ENCODE measurements around the gene GBP5.
"Not testable (repeated sequence)": the region's sequence is repeated elsewhere in the genome, so short reads cannot be mapped to it uniquely, and the experiment has no call there.

The GBP5 gene

DNA sequence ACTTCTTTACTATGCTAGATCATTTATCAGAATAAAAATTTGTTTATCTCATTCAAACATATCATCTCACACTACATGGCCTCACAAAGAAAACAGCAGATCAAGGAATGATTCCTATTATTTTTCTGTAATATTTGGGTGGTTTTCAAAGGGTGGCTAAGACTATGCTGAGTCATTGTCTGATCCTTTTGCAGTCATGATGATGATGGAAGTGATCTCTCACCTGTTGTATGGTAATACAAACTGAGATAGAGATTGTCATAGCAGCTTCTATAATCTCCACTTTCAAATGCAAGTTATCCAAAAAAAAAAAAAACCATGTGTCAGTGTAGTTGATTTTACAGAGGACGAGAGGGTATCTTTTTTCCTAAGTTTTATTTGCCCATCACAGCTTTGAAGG is 37.2 kb upstream of the GBP5 start:
- no peak for DNase-seq
- Histone ChIP-seq H3K27me3 (no peaks in the 10 kb centered on the region), H3K4me1 (no peaks in the 10 kb centered on the region), H3K4me3 (ENCODE audit: low read depth, low read length) (no peak overlapping the region), H3K9me3 (no peaks in the 10 kb centered on the region), H3K36me3 (no peaks in the 10 kb centered on the region)
- TF ChIP-seq, protein P1, sequence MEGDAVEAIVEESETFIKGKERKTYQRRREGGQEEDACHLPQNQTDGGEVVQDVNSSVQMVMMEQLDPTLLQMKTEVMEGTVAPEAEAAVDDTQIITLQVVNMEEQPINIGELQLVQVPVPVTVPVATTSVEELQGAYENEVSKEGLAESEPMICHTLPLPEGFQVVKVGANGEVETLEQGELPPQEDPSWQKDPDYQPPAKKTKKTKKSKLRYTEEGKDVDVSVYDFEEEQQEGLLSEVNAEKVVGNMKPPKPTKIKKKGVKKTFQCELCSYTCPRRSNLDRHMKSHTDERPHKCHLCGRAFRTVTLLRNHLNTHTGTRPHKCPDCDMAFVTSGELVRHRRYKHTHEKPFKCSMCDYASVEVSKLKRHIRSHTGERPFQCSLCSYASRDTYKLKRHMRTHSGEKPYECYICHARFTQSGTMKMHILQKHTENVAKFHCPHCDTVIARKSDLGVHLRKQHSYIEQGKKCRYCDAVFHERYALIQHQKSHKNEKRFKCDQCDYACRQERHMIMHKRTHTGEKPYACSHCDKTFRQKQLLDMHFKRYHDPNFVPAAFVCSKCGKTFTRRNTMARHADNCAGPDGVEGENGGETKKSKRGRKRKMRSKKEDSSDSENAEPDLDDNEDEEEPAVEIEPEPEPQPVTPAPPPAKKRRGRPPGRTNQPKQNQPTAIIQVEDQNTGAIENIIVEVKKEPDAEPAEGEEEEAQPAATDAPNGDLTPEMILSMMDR (IDR thresholded peaks at IDR 0.05; ENCODE audit: low read depth, low read length): no peak

DNA sequence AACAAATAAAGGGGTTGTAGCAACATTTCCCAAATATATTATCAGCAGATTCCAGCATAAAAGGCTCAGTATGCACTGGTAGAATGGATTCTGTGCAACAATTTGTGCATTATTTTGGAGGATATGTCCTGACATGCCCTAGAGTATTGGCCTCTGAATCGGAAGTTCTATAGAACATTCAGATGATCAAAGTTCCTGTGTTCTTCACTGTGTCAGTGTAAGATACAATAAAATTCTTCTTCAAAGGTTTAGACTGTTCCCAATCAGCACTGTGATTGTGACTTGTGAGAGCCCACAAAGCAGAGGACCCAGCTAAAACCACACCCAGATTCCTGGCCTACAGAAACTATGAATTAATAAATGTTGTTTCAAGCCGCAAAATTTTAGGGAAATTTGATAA is 33.6 kb upstream of the GBP5 start:
- H3K27me3 ChIP-seq: no peaks in the 10 kb centered on the region
- DNase-seq: no peak
- TF ChIP-seq, protein P1 (IDR thresholded peaks at IDR 0.05; ENCODE audit: low read depth, low read length): no peak
- H3K9me3 ChIP-seq: no peaks in the 10 kb centered on the region
- no peaks in the 10 kb centered on the region for H3K36me3 ChIP-seq
- no peak overlapping the region for H3K4me3 ChIP-seq (ENCODE audit: low read depth, low read length)
- no peaks in the 10 kb centered on the region for H3K4me1 ChIP-seq

DNA sequence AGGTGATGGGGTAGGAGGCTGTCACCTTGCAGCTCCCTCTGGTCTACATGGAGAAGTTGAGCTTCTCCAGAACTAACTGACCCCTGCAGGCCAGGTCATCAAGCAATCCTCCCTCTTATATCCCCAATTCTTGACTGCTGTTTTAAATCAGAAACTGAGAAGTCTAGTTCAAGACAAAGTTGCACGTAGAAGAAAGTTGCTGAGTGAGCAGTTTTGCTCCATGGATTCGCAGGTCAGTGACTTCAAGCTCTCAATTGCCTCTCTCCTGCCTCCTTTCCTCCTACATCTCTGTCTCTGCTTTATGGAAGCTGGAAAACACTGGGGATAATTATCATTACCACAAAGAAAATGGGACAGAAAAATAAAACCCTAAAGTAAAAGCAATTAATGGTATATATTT is 32.8 kb upstream of the GBP5 start:
- H3K9me3 ChIP-seq: no peaks in the 10 kb centered on the region
- no peaks in the 10 kb centered on the region for H3K27me3 ChIP-seq
- TF ChIP-seq, protein P1 (IDR thresholded peaks at IDR 0.05; ENCODE audit: low read depth, low read length): no peak
- no peaks in the 10 kb centered on the region for H3K36me3 ChIP-seq
- DNase-seq: no peak
- no peaks in the 10 kb centered on the region for H3K4me1 ChIP-seq
- H3K4me3 ChIP-seq (ENCODE audit: low read depth, low read length): no peak overlapping the region

DNA sequence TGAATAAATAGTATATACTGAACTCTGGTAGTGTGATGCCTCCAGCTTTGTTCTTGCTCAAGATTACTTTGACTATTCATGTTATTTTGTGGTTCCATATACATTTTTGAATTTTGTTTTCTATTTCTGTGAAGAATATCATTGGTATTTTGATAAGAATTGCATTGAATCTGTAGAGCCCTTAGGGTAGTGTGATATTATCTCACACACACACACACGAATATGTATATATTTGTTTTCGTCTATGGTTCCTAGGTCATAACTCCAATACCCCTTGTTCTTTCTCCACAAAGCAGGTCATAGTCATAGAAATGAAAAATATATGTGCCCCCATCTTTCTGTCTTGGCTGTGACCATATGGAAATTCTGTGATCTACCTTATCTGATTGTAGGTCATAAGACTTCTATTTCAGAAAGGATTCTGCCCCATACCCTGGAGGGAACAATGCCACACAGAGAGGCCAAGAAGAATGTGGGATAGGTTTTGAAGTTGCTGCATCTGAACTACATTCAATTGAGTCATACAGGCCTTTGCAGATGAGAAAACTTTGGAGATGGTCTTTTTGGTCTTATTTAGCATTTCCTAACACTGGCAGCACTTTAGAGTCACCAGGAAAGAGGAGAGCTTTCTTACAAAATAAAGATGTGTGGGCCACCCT is 32.0 kb upstream of the GBP5 start:
- Histone ChIP-seq H3K4me1 (no peaks in the 10 kb centered on the region), H3K4me3 (ENCODE audit: low read depth, low read length) (no peak overlapping the region), H3K9me3 (no peaks in the 10 kb centered on the region), H3K36me3 (no peaks in the 10 kb centered on the region), H3K27me3 (no peaks in the 10 kb centered on the region)
- TF ChIP-seq, protein P1 (IDR thresholded peaks at IDR 0.05; ENCODE audit: low read depth, low read length): no peak
- no peak for DNase-seq

DNA sequence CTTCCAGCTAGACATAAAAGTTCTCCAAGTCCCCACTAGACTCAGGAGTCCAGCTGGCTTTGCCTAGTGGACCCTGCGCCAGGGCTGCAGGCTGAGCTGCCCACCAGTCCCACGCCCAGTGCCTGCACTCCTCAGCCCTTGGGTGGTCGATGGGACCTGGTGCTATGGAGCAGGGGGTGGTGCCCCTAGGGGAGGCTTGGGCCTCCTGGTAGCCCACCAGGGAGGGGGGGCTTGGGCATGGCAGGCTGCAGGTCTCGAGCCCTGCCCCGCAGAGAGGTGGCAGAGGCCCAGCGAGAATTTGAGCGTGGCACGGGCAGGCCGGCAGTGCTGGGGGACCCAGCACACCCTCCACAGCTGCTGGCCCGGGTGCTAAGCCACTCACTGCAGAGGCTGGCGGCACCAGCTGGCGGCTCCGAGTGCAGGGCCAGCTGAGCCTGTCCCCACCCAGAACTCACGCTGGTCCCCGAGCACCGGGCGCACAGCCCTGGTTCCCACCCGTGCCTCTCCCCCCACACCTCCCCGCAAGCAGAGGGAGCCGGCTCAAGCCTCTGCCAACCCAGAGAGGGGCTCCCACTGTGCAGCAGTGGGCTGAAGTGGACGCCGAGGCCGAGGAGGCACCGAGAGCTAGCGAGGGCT is 30.2 kb upstream of the GBP5 start:
- Histone ChIP-seq H3K9me3 (no peaks in the 10 kb centered on the region), H3K4me1 (no peaks in the 10 kb centered on the region), H3K4me3 (ENCODE audit: low read depth, low read length) (no peak overlapping the region), H3K36me3 (no peaks in the 10 kb centered on the region), H3K27me3 (no peaks in the 10 kb centered on the region)
- TF ChIP-seq, protein P1 (IDR thresholded peaks at IDR 0.05; ENCODE audit: low read depth, low read length): no peak
- DNase-seq: no peak

DNA sequence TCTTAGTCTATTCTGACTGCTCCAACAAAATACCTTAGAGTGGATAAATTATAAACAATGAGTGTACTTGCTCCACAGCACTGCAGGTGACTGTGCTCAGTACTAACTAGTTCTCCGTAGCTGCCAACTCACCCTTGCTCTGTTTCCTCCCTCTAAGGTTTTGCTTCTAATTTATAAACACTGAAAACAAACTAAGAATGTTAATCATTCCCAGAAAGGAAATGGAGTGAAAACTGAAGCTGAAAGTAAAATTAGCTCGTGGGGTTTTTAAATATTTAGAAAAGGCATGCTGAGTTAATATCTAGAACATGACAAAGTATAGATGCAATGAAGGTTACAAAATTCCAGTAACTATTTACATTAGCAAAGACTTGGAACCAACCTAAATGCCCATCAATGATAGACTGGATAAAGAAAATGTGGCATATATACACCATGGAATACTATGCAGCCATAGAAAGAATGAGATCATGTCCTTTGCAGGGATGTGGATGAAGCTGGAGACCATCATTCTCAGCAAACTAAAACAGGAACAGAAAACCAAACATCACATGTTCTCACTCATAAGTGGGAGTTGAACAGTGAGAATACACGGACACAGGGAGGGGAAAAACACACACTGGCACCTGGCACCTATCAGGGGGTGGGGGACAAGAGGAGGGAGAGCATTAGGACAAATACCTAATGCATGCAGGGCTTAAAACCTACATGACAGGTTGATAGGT is 27.2 kb upstream of the GBP5 start:
- not testable (repeated sequence) for H3K9me3 ChIP-seq; H3K4me3 ChIP-seq (ENCODE audit: low read depth, low read length); H3K4me1 ChIP-seq; H3K36me3 ChIP-seq; H3K27me3 ChIP-seq; DNase-seq
